Spleen (tissue), 7 donors: ENCODE data around the gene LTC4S.

Experiments used
- CTCF ChIP-seq, 11 experiments: fragments of 200-600 bp in 7 of 11; fragments of 450-650 bp in 4 of 11; sonication (generic) in 4 of 11; IDR thresholded peaks in 8 of 11; conservative IDR thresholded peaks in 3 of 11; 1 replicate in 7 of 11; 2 replicates in 4 of 11; pipeline versions ENCODE4 v1.4.0 to v1.8.0; 2016 to 2021; ENCODE audit warnings: antibody characterized with exemption in 11 of 11, inconsistent platforms in 4 of 11, mild to moderate bottlenecking in 1 of 11
- POLR2A ChIP-seq, 3 donors: fragments of 450-650 bp; IDR thresholded peaks; one replicate each; pipeline ENCODE4 v1.5.1; 2017; ENCODE audit warnings: antibody characterized with exemption in 3 of 3, mild to moderate bottlenecking in 1 of 3
- POLR2AphosphoS5 ChIP-seq, 3 donors: sonication (generic); formaldehyde crosslinking; IDR thresholded peaks; one replicate each; pipeline ENCODE4 v1.5.1; 2017; ENCODE audit warnings: antibody characterized with exemption in 3 of 3
- donor health status: DM: no; HTN: no; CAD: no; lungs with moderate emphysema.
- donor health status: DM: no; HTN: no; CAD: no.
- donor health status: DM: no; HTN: no; CAD: no.

- TF ChIP-seq CTCF (IDR thresholded peaks at IDR 0.05 in 8 of 11, conservative IDR thresholded peaks at IDR 0.05 in 3 of 11) (no peak), POLR2A (IDR thresholded peaks at IDR 0.05) (no peak), POLR2AphosphoS5 (IDR thresholded peaks at IDR 0.05) (no peak)
Measured at GRCh38 chr5:179788193-179788854, 5.5 kb upstream of the LTC4S start.
